Measurements from ENCODE around the gene LIX1. TPM values are rescaled to one million over a fixed set of nuclear protein-coding genes. Genes with fewer than 3 reads are reported as not detected.

LIX1 gene
- total and polyA plus RNA-seq, 8 donors = 0.12 to 1.8 (median 1.3) TPM; not detected in 3

- 61 to 72% (median 66%) methylated on average over 6 of the region's 6 CpGs for WGBS, 5 donors
- Histone ChIP-seq H3K27me3 (no peaks in the 10 kb centered on the region), H3K9me3 (no peaks in the 10 kb centered on the region), H3K36me3 (no peaks in the 10 kb centered on the region), H3K4me3 (no peak overlapping the region), H3K27ac (peak overlapping the region in 1 of 5 donors; percentile 27), H3K4me1 (peaks cover 0 to 15% (median 2%) of the 10 kb centered on the region in 4 donors)
- intact Hi-C loops (cut with DNase I; ENCODE audit: low total_unique reads) = no loop called here
- peak in 1 of 2 donors; percentile 28 for DNase-seq
- TF ChIP-seq POLR2A (IDR thresholded peaks at IDR 0.05) = no peak
- no peak for TF ChIP-seq EP300 (IDR thresholded peaks at IDR 0.05)
- TF ChIP-seq POLR2AphosphoS5 (IDR thresholded peaks at IDR 0.05) = no peak
- TF ChIP-seq, protein P1, sequence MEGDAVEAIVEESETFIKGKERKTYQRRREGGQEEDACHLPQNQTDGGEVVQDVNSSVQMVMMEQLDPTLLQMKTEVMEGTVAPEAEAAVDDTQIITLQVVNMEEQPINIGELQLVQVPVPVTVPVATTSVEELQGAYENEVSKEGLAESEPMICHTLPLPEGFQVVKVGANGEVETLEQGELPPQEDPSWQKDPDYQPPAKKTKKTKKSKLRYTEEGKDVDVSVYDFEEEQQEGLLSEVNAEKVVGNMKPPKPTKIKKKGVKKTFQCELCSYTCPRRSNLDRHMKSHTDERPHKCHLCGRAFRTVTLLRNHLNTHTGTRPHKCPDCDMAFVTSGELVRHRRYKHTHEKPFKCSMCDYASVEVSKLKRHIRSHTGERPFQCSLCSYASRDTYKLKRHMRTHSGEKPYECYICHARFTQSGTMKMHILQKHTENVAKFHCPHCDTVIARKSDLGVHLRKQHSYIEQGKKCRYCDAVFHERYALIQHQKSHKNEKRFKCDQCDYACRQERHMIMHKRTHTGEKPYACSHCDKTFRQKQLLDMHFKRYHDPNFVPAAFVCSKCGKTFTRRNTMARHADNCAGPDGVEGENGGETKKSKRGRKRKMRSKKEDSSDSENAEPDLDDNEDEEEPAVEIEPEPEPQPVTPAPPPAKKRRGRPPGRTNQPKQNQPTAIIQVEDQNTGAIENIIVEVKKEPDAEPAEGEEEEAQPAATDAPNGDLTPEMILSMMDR (IDR thresholded peaks at IDR 0.05) = no peak
Measured at GRCh38 chr5:97101189-97101910, 41.1 kb downstream of the LIX1 start.

DNA sequence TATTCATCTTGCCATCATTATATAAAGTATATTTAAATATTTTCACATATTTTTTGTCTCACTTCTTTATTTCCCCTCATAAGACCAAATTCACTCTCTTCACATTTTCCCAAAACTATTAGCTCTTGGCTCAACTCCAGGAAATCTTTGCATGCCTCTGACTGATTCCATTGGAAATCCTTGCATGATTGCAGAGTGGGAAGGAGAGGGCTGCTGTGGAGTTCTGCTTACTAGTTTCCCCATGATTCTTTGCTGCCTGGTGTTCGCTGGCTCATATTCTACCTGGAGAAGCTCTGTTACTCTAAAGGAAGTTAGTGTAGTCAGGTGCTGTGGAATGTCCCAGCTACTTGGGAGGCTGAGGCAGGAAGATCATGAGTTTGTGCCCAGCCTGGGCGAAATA lies 41.9 kb downstream of the LIX1 start:
- Histone ChIP-seq H3K36me3 (no peaks in the 10 kb centered on the region), H3K27ac (no peak overlapping the region), H3K4me1 (peaks cover 0 to 15% (median 4%) of the 10 kb centered on the region in 4 donors), H3K27me3 (no peaks in the 10 kb centered on the region), H3K4me3 (no peak overlapping the region), H3K9me3 (no peaks in the 10 kb centered on the region)
- intact Hi-C loops (cut with DNase I; ENCODE audit: low total_unique reads) = no loop called here
- peak in 1 of 2 donors; percentile 31 for DNase-seq
- whole genome bisulfite sequencing, 5 donors = 66 to 89% (median 85%) methylated on average over 2 of the region's 2 CpGs
- TF ChIP-seq EP300 (IDR thresholded peaks at IDR 0.05) = no peak
- TF ChIP-seq, protein P1 (IDR thresholded peaks at IDR 0.05) = no peak
- TF ChIP-seq POLR2A (IDR thresholded peaks at IDR 0.05) = no peak
- TF ChIP-seq POLR2AphosphoS5 (IDR thresholded peaks at IDR 0.05) = no peak

DNA sequence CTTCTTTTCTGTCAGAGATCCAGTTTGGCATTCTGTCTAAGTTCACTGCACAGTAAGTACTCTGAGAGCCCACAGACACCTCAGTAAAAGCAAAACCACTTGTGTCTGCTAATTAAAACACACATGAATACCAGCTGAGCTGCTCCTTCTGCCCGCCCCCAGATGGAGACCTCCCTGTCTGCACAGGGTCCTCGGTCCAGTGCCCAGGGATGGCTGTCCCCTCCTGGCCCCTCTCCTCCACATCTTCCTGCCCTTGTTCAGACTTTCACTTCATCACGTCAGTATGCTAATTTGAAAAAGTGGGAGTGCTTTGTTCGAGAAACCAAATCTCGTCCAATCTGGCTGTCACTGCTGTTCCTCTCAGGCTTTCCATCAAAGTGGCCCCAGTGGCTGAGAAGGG lies 43.5 kb downstream of the LIX1 start:
- H3K9me3 ChIP-seq = no peaks in the 10 kb centered on the region
- H3K4me1 ChIP-seq = peaks cover 0 to 15% (median 4%) of the 10 kb centered on the region in 4 donors
- peak overlapping the region in 1 of 5 donors; percentile 40 for H3K27ac ChIP-seq
- intact Hi-C loops (cut with DNase I; ENCODE audit: low total_unique reads) = no loop called here
- no peak for TF ChIP-seq POLR2A (IDR thresholded peaks at IDR 0.05)
- TF ChIP-seq, protein P1 (IDR thresholded peaks at IDR 0.05) = no peak
- no peak for TF ChIP-seq POLR2AphosphoS5 (IDR thresholded peaks at IDR 0.05)
- TF ChIP-seq EP300 (IDR thresholded peaks at IDR 0.05) = no peak
- H3K4me3 ChIP-seq = no peak overlapping the region
- no peaks in the 10 kb centered on the region for H3K27me3 ChIP-seq
- WGBS, 5 donors = 72 to 87% (median 77%) methylated on average over 5 of the region's 5 CpGs
- DNase-seq = no peak
- H3K36me3 ChIP-seq = no peaks in the 10 kb centered on the region

DNA sequence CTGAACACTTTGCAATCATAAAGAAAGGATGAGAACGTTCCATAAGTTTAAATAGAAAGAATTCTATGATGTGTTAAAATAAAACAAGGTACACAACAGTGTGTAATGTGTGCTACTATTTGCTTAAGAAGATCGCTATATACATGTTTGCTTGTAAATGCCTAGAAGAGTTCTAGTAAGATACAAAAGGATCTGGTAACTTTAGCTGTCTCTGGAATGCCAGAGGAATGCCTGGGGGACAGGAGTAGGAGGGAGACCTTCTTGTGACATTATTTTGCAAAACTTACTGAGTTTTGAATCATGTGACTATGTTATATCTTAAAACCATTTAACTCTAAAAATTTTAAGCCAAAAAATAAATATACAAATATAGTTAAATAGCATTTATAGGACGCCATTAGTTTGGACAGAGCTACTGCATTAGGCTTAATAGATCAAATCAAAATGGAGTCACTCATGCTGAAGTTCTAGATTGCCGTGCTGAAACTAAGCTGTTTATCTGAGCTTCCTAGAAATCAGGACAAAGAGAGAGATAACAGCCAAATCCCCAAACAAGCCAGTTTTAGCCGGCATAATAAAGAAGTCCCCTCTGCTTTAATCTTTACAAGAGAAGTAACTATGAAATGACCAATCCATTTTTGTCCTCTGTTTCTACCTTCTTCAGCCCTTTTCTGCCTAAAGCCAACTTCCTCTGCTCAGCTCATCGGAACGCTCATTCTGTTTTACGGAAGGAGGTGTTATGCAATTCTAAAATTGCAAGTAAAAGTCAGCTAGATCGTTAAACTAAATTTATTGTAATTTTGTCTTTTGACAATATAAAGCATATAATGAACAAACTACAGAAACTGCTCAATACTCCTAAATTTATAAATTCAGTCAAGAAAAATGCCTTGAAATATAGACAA lies 44.8 kb downstream of the LIX1 start:
- peaks cover 0 to 15% (median 4%) of the 10 kb centered on the region in 4 donors for H3K4me1 ChIP-seq
- no peak overlapping the region for H3K4me3 ChIP-seq
- H3K27ac ChIP-seq = no peak overlapping the region
- H3K27me3 ChIP-seq = no peaks in the 10 kb centered on the region
- intact Hi-C loops (cut with DNase I; ENCODE audit: low total_unique reads) = no loop called here
- DNase-seq = no peak
- 72 to 81% (median 80%) methylated on average over 9 of the region's 9 CpGs for WGBS, 5 donors
- H3K9me3 ChIP-seq = no peaks in the 10 kb centered on the region
- TF ChIP-seq POLR2AphosphoS5 (IDR thresholded peaks at IDR 0.05) (no peak), POLR2A (IDR thresholded peaks at IDR 0.05) (no peak), EP300 (IDR thresholded peaks at IDR 0.05) (no peak)
- TF ChIP-seq, protein P1 (IDR thresholded peaks at IDR 0.05) = no peak
- H3K36me3 ChIP-seq = no peaks in the 10 kb centered on the region
